Epidermal melanocyte (primary cell): ENCODE measurements around the gene SLC12A8.

Experiments
- DNase-seq: peaks from one replicate; pipeline ENCODE4 v3.0.0; 2011; ENCODE audit warnings: low spot score; ENCODE audit not compliant: insufficient read length

The SLC12A8 gene

DNA sequence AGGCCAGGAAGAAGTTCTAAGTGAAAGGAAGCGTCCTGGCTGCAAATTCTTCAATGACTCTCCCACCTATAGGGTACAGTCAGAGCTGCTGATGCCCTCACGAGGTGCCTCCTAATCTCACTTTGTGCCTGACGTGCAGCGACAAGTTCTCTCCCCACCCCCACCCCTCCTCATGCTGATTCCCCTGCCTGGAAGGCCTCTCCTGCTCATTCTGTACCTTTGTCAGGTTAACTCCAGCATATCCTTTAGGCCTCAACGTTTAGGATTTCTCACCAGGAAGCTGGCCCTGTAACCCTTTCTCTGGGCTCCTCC, 25.0 kb downstream of the SLC12A8 start:
- no peak for DNase-seq

DNA sequence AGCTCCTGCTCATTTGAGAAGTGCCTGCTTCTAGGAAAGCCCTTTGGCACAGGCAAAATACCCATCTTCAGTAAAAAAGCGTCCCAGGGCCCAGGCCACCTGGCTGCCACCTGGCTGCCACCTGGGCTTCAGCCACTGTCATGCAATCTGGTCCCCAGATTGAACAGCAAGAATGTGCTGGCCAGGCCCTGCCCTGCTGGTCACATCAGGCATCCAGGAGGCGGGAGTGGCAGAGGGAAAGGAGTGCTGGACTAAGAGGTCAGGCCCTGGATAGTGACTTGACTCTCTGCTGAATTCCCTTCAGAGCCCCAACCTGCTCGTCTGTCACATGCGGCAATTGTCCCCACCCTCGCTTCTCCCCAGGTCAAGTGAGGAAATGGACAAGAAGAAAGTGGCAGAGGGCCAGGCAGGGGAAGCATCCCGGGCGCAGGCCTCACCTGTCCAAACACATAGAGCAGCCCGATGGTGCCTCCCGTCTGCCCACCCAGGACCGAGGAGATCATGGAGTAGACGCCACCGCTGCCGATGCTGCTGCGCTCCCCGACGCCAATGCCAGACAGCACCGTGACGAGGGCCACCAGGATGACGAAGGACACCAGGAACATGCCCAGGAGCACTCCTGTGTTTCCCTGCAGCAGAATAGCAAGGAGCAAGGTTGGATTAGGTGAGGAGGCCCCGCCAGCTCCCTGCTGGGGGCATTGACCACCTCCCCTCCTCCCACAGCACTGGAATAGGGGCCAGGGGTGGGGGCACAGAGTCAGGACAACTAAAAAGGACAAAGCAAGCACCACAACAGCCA, 25.5 kb downstream of the SLC12A8 start:
- no peak for DNase-seq

DNA sequence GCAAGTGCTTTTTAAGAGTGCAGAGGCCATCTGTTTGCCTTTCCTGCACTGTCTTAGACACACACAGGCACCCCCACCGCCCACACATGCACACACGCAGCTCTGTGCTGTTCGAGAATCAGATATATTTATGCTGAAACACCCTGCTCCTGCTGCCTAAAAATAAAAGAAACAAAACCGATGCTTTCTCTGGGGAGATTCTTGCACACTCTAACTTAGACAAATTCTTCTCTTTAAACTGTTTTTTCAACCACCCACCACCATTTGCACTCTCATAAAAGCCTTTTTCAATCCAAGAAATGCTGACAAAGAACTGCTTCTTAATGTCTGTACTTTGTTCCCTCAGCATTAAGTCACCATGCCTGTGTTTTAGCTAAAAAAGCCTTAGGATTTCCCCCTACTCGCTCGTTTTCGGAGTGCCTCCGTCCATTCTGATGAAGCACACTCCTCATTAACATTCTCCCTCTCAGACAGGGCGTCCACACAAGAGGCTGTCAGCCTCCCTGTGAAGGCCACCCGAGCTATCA, 26.2 kb downstream of the SLC12A8 start:
- no peak for DNase-seq

DNA sequence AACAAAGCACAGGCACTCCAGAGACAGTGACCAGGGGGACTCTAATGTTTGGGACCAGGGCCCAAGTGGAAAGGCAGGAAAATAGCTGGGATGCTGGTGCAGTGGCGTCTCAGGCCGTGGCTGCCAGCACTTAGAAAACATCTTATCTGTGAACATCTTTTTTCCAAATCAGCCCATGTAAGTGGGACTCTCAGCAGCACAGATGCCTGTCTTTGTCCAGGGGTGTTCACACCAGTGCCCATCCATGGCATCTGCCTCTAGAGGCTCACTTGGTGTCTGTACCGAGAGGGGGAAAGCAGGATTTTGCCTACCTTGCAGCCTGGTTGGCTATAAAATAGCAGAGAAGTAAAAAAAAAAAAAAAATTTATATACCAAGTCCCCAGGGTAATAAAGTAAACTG, 26.7 kb downstream of the SLC12A8 start:
- no peak for DNase-seq

DNA sequence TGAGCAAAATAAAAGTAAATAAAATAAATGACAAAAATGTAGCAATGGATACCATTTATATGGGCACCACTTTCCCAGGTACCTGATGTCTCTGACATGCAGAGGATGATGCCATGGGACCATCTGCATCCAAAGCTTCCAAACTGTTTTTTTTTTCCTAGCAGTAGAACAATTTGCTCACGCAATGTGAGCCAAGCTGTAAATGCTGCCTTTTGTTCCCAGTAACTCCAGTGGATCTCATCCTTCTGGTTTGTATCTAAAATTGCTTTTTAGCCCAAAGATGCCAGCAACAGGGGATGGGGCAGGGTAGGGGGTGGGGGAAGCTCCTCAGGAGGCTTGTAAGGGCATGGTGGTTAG, 32.7 kb downstream of the SLC12A8 start:
- no peak for DNase-seq

DNA sequence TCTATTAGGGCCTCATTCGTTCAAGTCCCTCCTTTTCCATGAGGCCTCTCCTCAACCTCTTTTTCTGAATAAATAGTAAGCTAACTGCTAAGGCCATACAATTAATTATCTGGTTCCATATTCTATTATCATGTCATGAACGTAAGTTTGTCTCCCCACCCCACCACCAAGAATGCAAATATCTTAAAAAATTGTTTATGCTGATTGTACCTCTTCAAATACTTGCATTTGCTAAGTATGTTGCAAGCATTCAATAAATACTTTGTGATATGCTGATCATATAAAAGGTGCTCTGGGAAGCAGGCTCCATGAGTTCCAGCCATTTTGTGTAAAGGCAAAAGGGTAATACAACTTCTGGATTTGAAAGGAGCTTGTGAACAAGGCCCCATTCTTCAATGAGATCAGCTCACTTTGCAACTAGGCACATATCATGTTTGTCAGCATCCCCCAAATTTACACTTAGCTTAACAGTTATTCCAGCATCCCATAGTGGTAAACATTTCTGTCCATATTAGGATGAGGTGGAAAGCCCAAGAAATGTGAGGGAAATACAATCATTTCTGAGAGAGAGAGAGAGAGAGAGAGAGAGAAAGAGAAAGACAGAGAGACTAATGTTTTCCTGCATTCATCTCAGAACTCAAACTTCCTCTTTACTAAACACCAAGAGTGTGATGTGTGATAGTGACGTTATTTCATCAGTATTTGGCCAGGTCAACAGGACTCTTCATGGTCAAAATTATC, 33.2 kb downstream of the SLC12A8 start:
- DNase-seq = no peak

DNA sequence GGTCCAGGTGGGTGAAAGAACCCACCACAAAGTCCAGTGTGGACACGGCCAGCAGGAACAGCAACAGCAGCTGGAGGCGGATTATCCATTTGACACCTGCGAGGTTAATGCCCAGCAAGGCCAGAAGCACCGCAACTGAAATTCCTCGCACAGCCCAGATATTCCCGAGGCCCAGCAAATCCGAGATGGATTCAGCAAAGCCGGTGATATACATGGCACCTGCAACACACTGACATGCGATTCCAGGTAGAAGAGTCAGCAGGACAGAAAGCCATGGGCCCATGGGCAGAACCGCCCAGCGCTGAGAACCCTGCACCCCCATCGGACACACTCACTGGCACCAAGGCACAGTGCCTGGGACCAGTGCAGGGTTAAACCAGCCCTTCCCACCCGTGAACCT, 34.8 kb downstream of the SLC12A8 start:
- no peak for DNase-seq

DNA sequence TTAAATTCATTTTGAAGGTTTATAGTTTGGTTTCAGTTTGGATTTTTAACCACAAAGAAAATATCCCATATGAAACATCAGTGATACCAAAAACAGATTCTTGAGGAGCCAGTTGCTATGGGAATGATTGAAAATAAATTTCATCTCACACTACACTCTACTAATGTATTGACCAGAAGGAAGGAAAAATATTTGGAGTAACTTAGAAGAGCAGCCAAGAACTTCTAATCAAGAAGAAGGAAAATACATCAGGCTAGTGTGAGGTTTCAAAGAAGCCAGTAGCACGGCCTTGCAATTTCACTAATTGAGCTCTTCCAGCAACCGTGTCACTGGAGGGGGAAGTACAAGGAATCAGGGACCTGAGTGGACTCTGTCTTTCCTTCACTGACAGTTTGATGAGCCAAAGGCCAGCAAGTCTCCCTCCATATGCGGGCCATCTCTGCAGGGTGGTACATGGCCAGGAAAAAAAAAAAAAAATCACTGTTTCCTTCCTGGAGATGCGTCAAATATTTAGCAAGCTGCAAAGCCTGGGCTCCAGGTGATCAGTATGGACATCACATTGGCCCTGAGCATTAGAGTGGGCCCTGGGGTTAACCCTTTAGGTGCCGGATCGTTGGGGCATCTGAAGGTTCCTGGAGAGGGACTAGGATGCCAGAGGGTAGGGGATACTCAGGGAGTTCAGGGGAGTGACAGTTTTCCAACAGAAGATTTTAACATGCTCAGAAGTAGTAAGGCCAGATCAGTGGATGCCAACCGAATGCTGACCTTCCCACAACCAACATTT, 37.1 kb downstream of the SLC12A8 start:
- no peak for DNase-seq

DNA sequence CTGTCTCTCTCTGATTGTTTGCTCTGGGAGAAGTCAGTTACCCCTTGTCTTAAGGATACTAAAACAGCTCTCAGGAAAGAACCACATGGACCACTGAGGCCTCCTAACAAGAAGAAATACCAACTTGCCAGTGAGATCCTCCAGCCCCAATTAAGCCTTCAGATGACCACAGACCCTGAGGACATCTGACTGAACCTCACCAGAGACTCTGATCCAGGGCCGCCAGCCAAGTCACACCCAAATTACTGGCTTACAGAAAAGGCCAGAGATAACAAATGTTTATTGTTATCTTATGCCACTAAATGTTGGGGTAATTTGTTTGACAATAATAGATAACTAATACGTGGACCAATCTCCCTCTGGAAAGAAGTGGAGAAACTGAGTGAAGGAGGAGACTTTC, 40.2 kb downstream of the SLC12A8 start:
- DNase-seq = no peak

DNA sequence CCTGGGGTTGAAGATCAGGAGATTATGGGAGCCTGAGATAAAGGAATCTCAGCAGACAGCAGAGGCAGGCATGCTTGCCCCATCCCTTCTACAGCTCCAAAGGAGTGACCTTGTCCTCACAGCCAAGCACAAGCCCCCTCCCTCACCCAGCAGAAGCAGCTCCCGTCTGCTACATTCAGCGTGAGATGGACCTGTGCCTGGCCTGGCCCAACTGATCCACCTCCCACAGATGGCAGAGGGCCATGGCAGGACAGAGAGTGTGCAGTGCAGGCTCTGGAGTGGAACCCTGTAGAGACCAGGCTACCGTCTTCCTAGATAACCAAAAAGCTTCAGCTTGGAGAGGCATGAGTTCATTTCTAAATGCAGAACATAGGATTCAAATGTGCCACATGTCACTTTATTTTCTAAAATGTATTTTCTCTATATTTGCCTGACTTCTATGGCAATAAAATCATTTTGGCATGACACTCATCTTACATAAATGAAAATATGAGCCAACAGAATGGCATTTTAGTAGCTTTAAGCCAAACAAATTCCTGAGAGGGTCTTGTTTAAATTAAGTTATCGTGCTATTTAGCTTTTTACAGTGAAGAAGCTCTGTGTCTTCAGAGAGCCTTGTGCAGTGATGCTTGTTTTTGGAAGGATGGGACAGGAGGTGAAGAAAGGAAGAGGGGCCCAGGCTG, 43.7 kb downstream of the SLC12A8 start:
- DNase-seq = no peak

DNA sequence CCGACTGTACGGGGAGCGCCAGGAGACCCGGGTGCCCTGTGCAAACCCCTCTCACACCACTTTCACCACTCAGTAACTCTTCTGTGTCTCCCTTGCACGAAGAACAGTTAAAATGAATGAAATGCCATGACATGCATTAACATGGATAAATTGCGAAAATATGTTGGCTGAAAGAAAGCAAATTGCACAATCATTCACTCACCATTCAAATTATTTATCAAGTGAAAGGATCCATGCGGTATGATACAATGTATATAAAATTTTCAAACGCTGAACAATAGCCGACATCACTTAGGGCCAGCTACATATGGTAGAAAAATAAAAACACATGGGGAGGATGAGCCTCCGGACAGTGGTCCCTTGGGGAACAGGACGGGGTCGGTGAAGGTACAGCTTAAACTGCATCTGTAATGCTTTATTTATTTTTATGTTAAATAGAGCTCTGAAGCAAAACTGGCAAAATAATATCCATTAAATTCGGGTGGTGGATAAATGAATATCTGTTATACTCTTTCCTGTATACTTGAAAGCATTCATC, 45.9 kb downstream of the SLC12A8 start:
- no peak for DNase-seq

DNA sequence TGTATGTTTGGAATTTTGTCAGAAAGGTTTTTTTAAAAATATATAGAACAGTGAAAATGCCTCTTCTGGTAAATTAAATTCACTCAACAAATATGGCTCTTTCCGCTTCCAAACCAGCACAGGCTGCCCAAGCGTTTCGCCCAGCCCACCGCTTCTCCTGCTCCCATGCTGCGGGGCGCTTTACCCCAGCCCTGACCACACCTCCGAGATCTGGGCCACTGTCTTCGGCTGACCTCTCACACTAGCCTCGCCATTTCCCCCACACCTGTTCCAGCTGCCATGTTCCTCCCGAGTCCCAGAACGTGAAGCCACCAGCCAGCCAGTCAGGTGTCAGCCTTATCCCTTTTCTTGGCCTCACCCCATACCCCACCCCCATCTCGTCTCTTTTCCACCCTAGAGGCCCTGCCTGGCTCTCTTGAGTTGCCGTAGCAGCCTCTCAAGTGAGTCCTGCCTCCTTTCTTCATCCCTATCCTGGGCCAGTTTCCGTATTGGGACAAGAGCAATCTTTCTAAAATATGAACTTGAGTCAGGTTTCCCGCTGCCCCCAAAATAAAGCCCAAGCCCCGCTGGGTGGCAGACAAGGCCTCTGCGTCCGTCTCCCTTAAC, 46.5 kb downstream of the SLC12A8 start:
- DNase-seq = no peak

DNA sequence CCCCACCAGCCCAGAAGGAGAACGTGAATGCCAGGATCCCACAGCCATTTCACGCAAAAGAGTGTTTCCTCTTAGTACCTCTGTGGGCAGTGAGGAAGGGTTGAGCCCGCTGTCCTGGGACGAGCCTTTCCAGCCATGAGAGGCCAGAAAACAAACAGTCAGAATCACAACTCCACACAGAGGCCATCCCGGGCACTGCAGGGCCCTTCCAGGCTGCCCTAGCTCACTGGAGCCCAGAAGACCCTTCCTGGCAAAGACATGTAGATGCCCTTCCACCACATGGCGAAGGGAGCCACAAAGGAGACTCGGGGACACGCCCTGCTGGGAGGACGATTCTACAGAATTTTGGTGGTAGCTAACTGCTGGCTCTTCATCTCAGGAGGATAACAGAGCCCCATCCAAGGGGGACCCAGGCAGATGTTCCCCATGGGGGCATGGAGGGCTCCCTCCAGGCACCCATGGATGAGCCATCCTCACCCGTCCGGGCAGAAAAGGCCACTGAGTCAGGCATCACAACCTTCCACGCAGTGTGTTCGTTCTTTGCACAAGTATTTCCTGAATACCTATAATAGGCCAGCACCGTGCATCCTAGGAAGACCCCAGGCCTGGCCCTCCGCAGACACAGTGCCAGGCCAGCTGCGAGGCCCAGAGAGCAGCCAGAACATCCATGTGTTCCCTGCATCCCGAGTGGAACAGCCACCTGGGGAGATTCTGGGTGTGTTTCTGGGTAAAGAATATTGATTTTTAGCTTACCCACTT, 47.2 kb downstream of the SLC12A8 start:
- DNase-seq = no peak

DNA sequence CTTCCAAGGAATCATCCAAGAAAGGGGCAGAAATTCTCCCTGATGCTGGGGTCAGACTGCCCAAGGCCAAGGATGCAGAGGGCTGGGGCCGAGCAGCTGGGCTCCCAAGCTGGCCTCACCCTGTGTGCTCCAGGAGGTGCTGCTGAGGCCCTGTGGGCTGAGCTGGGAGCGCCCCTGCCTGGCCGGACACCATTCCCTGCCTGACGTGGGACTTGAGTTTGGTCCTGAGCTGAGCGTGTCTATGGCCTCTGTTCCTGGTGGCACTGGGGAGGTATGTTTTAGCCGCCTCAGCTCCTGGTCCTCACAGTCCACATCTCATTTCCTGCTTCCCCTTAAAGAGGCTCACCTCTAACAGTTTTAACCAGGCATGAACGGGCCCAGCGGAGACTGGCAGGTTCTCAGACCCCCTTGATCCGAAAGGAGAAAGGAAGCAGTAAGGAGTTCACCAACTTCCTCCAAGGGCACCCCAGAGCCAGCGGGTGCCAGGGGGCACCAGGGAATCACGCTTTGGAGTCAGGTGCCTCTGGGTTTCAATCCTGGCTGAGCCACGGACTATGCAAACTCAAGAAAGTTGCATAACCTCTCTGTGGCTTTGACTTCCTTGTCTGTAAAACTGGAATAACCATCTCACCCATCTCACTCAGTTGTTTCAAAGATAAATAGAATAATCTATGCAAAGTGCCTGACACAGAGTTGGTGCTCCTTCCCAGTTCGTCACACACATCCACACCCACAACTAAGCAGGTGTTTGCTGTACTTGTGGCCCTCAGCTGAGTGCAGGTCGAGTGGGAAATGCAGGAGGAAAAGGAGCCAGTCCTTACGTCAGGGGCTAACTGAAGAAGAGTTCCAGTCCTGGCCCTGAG, 48.6 kb downstream of the SLC12A8 start:
- no peak for DNase-seq

DNA sequence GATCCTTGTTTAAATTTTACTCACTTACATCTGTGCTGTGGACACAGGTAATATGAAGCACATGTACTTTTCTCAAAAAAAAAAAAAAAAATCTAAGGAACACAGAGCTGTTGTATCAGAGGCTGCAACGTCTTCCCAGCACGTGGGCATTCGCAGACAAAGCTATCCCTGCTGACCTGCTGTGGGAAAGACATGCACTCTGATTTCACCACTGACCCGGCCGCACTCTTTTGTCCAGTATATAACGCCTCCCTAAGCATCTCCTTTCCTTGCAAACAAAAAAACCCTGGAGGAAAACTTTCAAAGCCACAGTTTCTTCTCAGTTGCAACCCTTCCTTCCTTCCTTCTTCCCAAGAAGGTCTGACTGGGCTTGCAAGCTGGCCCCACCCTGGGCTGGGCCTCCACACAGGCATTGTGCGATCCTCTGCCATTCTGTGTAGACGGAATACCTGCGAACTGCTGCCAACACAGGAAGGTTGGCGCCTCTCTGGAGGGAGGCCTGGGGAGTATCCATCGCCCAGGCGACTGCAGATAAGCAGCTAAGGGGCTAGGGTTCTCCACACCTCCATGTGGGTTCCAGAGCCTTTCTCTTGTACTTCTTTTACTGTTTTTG, 50.8 kb downstream of the SLC12A8 start:
- DNase-seq = no peak

DNA sequence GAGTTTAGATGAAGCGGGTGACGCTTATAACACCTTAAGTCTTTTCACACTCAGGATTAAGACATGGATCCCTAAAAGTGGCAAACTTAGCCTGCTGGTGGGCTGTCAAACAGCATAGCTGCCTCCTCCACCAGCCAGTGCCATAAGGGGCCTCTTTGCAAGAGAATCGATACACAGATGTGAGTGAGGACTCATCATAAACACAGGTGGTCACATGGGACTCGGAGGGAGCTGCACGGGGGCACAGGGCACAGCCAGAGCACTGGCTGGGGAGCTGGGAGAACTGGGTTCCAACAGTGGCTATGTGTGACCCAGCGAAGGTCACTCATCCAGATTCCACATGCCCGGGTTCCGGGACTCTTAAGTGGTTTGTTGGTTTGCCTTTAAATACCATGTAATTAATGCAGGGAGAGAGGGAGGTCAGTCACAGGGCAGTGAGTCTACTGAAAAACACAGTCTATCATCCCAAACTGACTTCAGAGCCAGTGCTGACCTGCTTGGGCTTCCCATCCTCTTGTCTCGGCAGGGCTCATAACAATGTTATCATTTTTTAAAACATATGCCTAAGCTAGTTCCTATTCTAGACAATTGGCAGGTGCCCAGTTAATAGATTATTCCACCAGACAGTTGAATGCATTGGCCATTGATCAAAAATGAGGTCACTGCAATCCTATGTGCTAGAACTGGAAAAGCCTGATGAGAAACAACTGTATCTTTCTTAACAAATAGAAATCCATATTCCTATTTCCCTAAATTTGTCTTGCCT, 51.8 kb downstream of the SLC12A8 start:
- no peak for DNase-seq

DNA sequence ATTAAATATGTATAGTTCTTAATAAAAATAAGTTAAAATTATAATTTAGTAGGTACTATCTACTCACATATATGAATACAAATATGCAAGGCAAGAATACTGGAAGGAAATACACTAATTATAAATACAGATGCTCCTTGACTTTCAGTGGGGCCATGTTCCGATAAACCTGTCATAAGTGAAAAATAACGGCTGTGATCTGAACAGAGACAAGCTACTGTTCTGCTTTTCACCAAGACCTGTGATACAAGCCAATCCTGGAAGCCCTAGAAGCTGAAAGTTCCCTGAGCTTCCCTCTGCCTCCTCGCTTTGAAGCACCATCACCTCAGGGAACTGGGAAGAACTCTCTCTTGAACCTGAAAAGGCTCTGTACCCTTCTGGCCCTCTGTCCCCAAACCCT, 55.4 kb downstream of the SLC12A8 start:
- no peak for DNase-seq

DNA sequence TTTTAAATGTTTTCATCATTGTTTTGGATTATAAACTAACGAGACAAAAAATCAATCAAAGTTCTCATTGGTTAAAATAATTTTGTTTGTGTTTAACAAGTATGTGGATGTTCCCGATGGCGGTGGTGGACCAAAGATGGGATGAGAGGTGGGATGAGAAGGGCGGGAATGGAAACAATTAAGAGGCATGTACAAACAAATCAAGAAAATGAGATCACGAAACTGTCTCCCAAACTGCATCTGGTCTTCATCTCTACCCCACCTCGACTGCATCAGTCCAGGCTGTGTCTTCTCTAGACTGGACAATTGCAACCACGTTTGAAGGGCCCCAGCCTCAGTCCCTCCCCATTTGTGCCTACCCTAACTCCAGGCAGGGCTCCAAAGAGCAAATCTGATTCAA, 56.1 kb downstream of the SLC12A8 start:
- no peak for DNase-seq
